ENCODE measurements around the gene DDI2. TPM values are rescaled to one million over a fixed set of nuclear protein-coding genes. Genes with fewer than 3 reads are reported as not detected.

Gene DDI2
- polyA plus RNA-seq, 1 donor from 2014 or later: 3.8 TPM

DNA sequence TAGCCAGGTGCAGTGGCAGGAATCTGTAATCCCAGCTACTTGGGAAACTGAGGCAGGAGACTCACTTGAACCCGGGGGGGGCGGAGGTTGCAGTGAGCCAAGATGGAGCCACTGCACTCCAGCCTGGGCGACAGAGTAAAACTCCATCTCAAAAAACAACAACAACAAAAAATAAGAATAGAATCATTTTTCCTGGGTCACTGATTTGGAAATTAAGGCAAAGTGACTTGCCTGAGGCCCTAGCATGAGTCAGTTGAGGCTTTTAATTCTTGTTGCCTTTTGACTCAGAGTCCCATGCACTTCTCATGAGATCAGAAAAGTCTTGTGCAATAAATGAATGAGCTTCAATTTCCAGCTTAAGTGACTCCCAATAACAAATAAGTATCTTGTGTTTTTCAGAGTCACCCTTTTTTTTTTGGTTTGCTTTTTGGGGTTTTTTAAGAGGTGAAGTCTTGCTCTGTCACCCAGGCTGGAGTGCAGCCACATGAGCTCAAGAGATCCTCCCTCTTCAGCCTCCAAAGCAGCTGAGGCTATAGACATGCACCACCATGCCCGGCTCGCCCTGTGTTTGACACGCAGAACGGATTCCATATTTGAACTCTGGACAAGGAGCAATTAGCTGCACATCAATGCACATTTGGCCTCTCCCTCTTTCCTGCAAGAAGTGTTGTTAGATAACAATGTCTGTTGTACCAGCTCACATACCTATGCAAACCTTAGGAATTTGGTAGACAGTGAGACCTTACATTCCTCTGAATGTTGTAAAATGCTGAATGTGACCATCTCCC, 63.5 kb downstream of the DDI2 start:
- Histone ChIP-seq H3F3A (ENCODE audit: insufficient read depth, low read length, poor library complexity, severe bottlenecking) (no peaks in the 10 kb centered on the region), H2AFZ (ENCODE audit: low read depth, low read length) (no peak overlapping the region), H3K9me3 (ENCODE audit: low read length) (no peaks in the 10 kb centered on the region), H3K9ac (ENCODE audit: low read length) (no peak overlapping the region), H3K27me3 (ENCODE audit: insufficient read depth, low read depth, low read length) (no peaks in the 10 kb centered on the region), H3K27ac (ENCODE audit: low read length) (no peak overlapping the region), H3K36me3 (ENCODE audit: insufficient read depth, low read length) (no peaks in the 10 kb centered on the region), H4K20me1 (ENCODE audit: insufficient read depth) (no peaks in the 10 kb centered on the region), H3K79me2 (replicated peaks; ENCODE audit: insufficient read depth, low read length) (peaks cover 20% of the 10 kb centered on the region), H3K4me3 (ENCODE audit: low read length) (no peak overlapping the region), H3K4me2 (ENCODE audit: low read length) (no peak overlapping the region), H3K9me2 (ENCODE audit: insufficient read depth, low read length) (no peaks in the 10 kb centered on the region)
- TF ChIP-seq POLR2AphosphoS5 (IDR thresholded peaks at IDR 0.05): no peak
- no peak for TF ChIP-seq EP300 (conservative IDR thresholded peaks at IDR 0.05; ENCODE audit: poor library complexity, severe bottlenecking)
- TF ChIP-seq RAD21 (conservative IDR thresholded peaks at IDR 0.05): no peak
- TF ChIP-seq SMC3 (conservative IDR thresholded peaks at IDR 0.05; ENCODE audit: poor library complexity): no peak
- no peak for TF ChIP-seq CTCF (IDR thresholded peaks at IDR 0.05; ENCODE audit: poor library complexity, severe bottlenecking)
- no peak for TF ChIP-seq EZH2 (IDR thresholded peaks at IDR 0.05; ENCODE audit: borderline replicate concordance, insufficient read depth, low read length, poor library complexity, severe bottlenecking)
- no peak for TF ChIP-seq TAF1 (IDR thresholded peaks at IDR 0.05; ENCODE audit: low read depth)

DNA sequence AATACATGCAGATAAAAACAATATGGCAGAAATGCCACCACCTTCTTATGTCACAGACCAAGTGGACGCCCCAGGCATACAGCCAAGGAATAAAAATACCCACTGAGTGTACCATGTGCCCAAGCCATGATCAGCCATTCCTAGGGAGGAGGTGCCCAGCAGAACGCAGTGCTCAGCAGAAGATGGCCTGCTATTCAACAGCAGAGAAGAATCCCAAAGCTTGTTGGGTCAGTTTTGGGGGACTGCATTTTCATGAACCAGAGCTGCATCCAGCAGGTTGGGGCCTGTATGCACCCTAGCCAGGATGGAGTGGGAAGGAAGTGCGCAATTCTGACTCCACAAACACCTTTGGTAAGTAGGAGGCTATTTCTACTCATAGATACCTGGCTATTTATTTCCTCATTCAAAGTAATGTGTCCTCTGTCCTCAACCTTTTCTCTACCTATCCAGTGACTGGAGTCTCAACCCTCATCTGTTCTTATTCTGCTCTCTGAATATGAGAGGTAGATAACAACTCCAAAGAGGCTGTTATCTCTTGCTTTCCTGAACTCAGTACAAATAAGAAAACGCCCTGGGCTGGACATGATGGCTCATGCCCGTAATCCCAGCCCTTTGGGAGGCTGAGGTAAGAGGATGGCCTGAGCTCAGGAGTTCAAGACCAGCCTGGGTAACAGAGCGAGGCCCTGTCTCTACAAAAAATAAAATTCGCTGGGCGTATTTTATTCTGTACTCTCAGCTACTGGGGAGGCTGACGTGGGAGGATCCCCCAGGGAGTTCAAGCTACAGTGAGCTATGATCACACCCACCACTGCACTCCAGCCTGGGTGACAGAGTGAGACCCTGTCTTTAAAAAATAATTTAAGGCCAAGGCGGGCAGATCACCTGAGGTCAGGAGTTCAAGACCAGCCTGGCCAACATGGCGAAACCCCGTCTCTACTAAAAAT, 64.4 kb downstream of the DDI2 start:
- peaks cover 26% of the 10 kb centered on the region for H3K79me2 ChIP-seq (replicated peaks; ENCODE audit: insufficient read depth, low read length)
- no peaks in the 10 kb centered on the region for H3K27me3 ChIP-seq (ENCODE audit: insufficient read depth, low read depth, low read length)
- TF ChIP-seq SMC3 (conservative IDR thresholded peaks at IDR 0.05; ENCODE audit: poor library complexity) (no peak), EP300 (conservative IDR thresholded peaks at IDR 0.05; ENCODE audit: poor library complexity, severe bottlenecking) (no peak), POLR2AphosphoS5 (IDR thresholded peaks at IDR 0.05) (no peak), EZH2 (IDR thresholded peaks at IDR 0.05; ENCODE audit: borderline replicate concordance, insufficient read depth, low read length, poor library complexity, severe bottlenecking) (no peak), MXI1 (conservative IDR thresholded peaks at IDR 0.05; ENCODE audit: poor library complexity, severe bottlenecking) (no peak), REST (IDR thresholded peaks at IDR 0.05; ENCODE audit: borderline replicate concordance) (no peak), TAF1 (IDR thresholded peaks at IDR 0.05; ENCODE audit: low read depth) (no peak), CTCF (IDR thresholded peaks at IDR 0.05; ENCODE audit: poor library complexity, severe bottlenecking) (no peak), RAD21 (conservative IDR thresholded peaks at IDR 0.05) (no peak)
- no peaks in the 10 kb centered on the region for H4K20me1 ChIP-seq (ENCODE audit: insufficient read depth)
- H3K4me2 ChIP-seq (ENCODE audit: low read length): no peak overlapping the region
- H3F3A ChIP-seq (ENCODE audit: insufficient read depth, low read length, poor library complexity, severe bottlenecking): no peaks in the 10 kb centered on the region
- no peaks in the 10 kb centered on the region for H3K36me3 ChIP-seq (ENCODE audit: insufficient read depth, low read length)
- no peaks in the 10 kb centered on the region for H3K9me2 ChIP-seq (ENCODE audit: insufficient read depth, low read length)
- no peak overlapping the region for H2AFZ ChIP-seq (ENCODE audit: low read depth, low read length)
- H3K27ac ChIP-seq (ENCODE audit: low read length): no peak overlapping the region
- H3K9me3 ChIP-seq (ENCODE audit: low read length): no peaks in the 10 kb centered on the region
- H3K4me3 ChIP-seq (ENCODE audit: low read length): no peak overlapping the region
- H3K9ac ChIP-seq (ENCODE audit: low read length): no peak overlapping the region

Measured in neural cell (in vitro differentiated cells).